SH-SY5Y (cell line): ENCODE results near the gene PATJ.

ENCODE experiments used
- GATA2 ChIP-seq: IDR thresholded peaks from 2 replicates; pipeline ENCODE4 v1.6.1; 2011; ENCODE audit warnings: mild to moderate bottlenecking, low read depth, low read length
- GATA3 ChIP-seq: IDR thresholded peaks from 2 replicates; pipeline ENCODE4 v1.6.1; 2011; ENCODE audit warnings: low read depth, mild to moderate bottlenecking, low read length, moderate library complexity

GRCh38 chr1:61914823-61915482, 172.7 kb downstream of the PATJ start:
- TF ChIP-seq GATA3 (no peak), GATA2 (no peak)
